NB4 (cell line): ENCODE measurements around the gene ZNF710.

ENCODE experiments used
- POLR2A ChIP-seq: IDR thresholded peaks from 2 replicates; pipeline ENCODE4 v1.6.1; 2011; ENCODE audit warnings: mild to moderate bottlenecking; ENCODE audit not compliant: insufficient read length; ENCODE audit errors: extremely low read depth
- TF ChIP-seq, protein P1 (sequence below): IDR thresholded peaks from one replicate; pipeline ENCODE4 v1.5.1; 2012; ENCODE audit warnings: low read depth, low read length

DNA sequence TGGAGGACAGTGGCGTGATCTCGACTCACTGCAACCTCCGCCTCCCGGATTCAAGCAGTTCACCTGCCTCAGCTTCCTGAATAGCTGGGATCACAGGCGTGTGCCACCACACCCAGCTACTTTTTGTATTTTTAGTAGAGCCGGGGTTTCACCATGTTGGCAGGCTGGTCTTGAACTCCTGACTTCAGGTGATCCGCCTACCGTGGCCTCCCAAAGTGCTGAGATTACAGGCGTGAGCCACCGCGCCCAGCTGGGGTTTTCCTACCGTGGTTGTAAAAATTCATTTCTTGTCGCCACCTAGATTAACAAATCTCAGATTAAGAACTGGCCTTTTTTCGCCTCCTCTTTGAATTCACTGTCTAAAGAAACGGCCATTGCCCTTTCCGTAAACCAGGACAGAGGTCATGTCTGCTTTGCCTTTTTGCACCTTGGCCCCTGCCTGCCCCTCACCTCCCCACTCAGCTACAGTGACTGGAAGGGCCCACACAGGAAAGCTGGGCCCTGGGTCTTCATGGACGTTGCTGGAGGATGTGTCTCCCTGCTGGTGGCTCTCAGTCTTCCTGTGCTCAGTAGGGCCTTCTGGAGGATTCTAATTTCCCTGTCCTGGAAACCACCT is 17.2 kb downstream of the ZNF710 start:
- TF ChIP-seq, protein P1, sequence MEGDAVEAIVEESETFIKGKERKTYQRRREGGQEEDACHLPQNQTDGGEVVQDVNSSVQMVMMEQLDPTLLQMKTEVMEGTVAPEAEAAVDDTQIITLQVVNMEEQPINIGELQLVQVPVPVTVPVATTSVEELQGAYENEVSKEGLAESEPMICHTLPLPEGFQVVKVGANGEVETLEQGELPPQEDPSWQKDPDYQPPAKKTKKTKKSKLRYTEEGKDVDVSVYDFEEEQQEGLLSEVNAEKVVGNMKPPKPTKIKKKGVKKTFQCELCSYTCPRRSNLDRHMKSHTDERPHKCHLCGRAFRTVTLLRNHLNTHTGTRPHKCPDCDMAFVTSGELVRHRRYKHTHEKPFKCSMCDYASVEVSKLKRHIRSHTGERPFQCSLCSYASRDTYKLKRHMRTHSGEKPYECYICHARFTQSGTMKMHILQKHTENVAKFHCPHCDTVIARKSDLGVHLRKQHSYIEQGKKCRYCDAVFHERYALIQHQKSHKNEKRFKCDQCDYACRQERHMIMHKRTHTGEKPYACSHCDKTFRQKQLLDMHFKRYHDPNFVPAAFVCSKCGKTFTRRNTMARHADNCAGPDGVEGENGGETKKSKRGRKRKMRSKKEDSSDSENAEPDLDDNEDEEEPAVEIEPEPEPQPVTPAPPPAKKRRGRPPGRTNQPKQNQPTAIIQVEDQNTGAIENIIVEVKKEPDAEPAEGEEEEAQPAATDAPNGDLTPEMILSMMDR: no peak
- no peak for TF ChIP-seq POLR2A
